ENCODE results near the gene URB1.

The URB1 gene

GRCh38 chr21:32346951-32347350, 45.9 kb downstream of the URB1 start:
- DNase-seq (ENCODE audit: low read depth in 2 of 3, low spot score in 2 of 3) = no peak

- DNase-seq (ENCODE audit: low read depth in 2 of 3, low spot score in 2 of 3) = no peak
These were observed 51.7 kb downstream of the URB1 start for GRCh38 chr21:32340863-32341848.

- no peak for DNase-seq (ENCODE audit: low read depth in 2 of 3, low spot score in 2 of 3)
These were observed 54.4 kb downstream of the URB1 start for GRCh38 chr21:32338209-32338921.

GRCh38 chr21:32337206-32337605, 55.6 kb downstream of the URB1 start:
- no peak for DNase-seq (ENCODE audit: low read depth in 2 of 3, low spot score in 2 of 3)

GRCh38 chr21:32336711-32337110, 56.1 kb downstream of the URB1 start:
- no peak for DNase-seq (ENCODE audit: low read depth in 2 of 3, low spot score in 2 of 3)

- no peak for DNase-seq (ENCODE audit: low read depth in 2 of 3, low spot score in 2 of 3)
These were observed 56.9 kb downstream of the URB1 start for GRCh38 chr21:32335601-32336575.

- DNase-seq (ENCODE audit: low read depth in 2 of 3, low spot score in 2 of 3) = no peak
These were observed 57.8 kb downstream of the URB1 start for GRCh38 chr21:32334980-32335531.

GRCh38 chr21:32333953-32334673, 58.7 kb downstream of the URB1 start:
- no peak for DNase-seq (ENCODE audit: low read depth in 2 of 3, low spot score in 2 of 3)

- DNase-seq (ENCODE audit: low read depth in 2 of 3, low spot score in 2 of 3) = no peak
These were observed 60.3 kb downstream of the URB1 start for GRCh38 chr21:32332463-32332951.

- DNase-seq (ENCODE audit: low read depth in 2 of 3, low spot score in 2 of 3) = no peak
These were observed 61.1 kb downstream of the URB1 start for GRCh38 chr21:32331444-32332305.

GRCh38 chr21:32330784-32331311, 62.0 kb downstream of the URB1 start:
- DNase-seq (ENCODE audit: low read depth in 2 of 3, low spot score in 2 of 3) = no peak

GRCh38 chr21:32329776-32330175, 63.0 kb downstream of the URB1 start:
- no peak for DNase-seq (ENCODE audit: low read depth in 2 of 3, low spot score in 2 of 3)

GRCh38 chr21:32329331-32329730, 63.5 kb downstream of the URB1 start:
- no peak for DNase-seq (ENCODE audit: low read depth in 2 of 3, low spot score in 2 of 3)

- no peak for DNase-seq (ENCODE audit: low read depth in 2 of 3, low spot score in 2 of 3)
These were observed 64.2 kb downstream of the URB1 start for GRCh38 chr21:32328595-32328994.

GRCh38 chr21:32325706-32326105, 67.1 kb downstream of the URB1 start:
- DNase-seq (ENCODE audit: low read depth in 2 of 3, low spot score in 2 of 3) = no peak

GRCh38 chr21:32322676-32323075, 70.1 kb downstream of the URB1 start:
- DNase-seq (ENCODE audit: low read depth in 2 of 3, low spot score in 2 of 3) = no peak

- DNase-seq (ENCODE audit: low read depth in 2 of 3, low spot score in 2 of 3) = no peak
These were observed 70.7 kb downstream of the URB1 start for GRCh38 chr21:32322103-32322502.

GRCh38 chr21:32321480-32321879, 71.3 kb downstream of the URB1 start:
- no peak for DNase-seq (ENCODE audit: low read depth in 2 of 3, low spot score in 2 of 3)

- DNase-seq (ENCODE audit: low read depth in 2 of 3, low spot score in 2 of 3) = no peak
These were observed 72.1 kb downstream of the URB1 start for GRCh38 chr21:32320726-32321125.

Data from activated CD8-positive, alpha-beta memory T cell treated with anti-CD3 and anti-CD28 coated beads for 48 hours (primary cell).